NCI-H1105 (cell line): ENCODE data around the gene RUBCNL.

ENCODE experiments used
- DNase-seq: peaks from one replicate; lab custom pipeline; 2025; lab: John Stamatoyannopoulos, UW

The RUBCNL gene

DNA sequence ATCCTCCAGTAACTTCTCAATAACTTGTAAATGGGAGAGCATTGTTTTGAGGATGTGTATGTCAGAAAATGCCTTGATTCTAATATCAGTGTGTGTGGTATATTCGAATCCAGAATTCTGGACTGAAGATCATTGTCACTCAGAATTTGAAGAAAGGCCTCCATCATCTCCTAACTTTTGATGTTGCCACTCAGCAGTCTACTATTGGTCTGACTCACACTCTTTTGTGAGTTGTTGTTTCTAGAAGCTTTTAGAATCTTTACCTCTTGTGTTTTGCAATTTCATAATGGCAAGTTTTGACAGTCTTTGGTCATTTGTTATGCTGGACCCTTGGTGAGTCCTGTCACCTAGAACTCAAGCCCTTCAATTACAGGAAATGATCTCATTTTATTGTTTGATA, 77.0 kb downstream of the RUBCNL start:
- DNase-seq: no peak

DNA sequence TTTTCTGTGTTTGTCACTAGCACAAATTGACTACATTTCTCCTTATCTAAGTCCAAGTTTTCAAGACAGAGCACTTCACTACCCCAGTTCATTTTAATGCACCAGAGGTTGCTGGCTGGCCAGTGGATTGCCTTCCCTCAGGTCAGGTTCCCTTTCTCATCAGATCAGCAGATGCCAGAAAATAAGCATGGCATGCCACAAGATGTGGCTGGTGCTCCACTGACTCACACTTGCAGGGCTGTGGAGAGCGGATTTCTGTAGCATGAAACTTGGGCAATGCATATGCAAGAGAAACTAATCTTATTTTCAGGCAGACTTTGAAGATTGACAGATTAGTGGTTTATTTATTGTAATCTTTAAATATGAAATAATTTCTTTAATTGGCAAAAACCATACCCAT, 79.5 kb downstream of the RUBCNL start:
- no peak for DNase-seq

DNA sequence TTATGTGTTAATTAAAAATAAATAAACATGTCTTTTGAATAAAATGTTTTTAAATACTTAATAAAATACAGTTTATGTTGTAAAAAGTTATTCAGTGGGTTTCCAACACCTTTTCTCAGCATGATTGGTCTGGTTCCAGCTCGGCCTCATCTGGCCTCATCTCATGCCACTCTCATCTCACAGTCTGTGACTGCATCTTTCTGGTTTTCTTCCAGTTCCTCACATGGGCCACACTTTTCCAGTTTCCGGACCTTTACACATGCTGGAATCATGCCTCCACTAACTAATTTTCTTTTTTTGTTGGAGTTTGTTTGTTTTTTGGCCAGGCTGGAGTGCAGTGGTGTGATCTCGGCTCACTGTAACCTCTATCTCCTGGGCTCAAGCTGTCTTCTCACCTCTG, 82.5 kb downstream of the RUBCNL start:
- DNase-seq: no peak

DNA sequence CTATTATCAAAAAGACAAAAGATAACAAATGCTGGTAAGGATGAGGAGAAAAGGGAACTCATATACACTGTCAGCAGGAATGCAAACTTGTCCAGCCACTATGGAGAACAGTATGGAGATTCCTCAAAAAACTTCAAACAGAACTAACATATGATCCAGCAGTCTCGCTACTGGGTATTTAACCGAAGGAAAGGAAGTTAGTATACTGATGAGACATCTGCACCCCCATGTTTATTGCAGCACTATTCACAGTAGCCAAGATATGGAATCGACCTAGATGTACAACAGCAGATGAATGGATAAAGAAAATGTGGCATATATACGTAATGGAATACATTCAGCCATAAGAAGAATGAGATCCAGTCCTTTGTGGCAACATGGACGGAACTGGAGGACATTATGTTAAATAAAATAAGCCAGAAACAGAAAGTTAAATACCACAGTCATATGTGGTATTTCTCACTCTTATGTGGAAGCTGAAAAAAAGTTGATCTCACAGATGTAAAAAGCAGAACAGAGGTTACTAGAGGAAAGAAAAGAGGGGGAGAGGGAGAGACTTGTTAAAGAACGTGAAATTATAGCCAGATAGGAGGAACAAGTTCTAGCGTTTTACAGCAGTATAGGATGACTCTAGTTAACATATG, 83.2 kb downstream of the RUBCNL start:
- no peak for DNase-seq

DNA sequence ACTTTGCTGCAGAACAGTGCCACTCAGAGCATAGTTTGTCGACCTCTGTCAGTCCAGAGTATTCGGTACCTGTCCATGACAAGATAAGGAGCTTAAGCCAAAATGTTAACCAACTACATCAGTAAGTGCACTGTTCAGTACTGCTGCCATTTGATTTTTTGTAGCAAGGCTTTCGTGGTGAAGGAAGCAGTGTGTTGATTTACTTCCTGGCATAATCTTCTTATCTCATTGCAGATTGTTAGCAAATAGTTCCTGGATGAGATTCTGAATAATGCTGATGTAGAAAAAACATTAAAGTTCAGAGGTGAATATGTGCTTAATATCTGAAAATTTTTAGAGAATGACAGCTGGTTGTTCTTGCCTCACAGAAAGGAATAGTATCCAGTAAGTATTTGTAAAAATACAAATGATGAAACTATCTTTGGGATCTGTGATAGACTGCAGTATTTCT, 89.7 kb downstream of the RUBCNL start:
- no peak for DNase-seq

DNA sequence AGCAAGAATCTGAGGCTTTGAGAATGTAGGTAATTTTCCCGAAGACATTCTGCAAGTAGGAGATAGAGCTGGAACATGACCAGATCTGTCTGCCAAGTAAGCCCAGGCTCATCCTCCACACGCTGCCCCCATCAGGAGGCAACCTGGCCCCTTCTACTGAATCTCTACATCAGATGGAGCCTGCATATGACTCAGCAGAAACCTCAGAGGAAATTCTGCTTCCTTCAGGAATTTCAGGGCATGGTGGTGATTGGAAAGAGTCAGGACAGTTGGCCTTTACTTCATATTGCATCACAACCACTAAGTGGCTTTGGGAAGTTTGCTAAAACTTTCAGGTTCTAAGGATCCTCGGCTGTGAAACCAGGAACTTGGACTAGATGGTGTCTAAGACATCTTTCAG, 90.1 kb downstream of the RUBCNL start:
- no peak for DNase-seq

DNA sequence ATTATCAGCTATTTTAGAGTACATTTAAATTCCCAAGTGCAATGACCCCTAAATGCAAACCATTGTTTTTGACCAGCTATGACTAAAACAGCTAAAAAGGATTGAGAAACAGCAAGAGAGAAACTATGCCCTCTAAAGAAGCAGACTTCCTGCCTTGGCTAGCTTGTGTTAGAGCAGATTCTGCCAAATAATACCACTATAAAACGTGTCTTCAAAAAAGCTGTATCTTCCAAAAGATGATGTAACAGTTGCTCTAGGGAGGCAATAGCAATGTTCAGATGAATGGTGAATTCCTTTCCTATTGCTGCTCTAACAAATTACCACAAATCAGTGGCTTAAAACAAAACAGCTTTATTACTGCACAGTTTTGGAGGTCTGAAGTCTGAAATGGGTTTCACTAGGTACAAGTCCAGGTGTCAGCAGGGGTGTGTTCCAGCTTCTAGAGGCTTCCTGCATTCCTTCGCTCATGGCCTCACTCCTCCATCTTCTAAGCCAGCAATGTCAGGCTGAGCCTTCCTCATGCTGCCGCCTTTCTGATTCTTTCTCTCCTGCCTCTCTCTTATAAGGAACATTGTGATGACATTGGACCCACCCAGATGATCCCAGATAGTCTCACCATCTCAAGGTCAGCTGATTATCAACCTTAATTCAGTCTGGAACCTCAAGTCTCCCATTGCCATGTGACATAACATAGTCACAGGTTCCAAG, 90.8 kb downstream of the RUBCNL start:
- DNase-seq: no peak

DNA sequence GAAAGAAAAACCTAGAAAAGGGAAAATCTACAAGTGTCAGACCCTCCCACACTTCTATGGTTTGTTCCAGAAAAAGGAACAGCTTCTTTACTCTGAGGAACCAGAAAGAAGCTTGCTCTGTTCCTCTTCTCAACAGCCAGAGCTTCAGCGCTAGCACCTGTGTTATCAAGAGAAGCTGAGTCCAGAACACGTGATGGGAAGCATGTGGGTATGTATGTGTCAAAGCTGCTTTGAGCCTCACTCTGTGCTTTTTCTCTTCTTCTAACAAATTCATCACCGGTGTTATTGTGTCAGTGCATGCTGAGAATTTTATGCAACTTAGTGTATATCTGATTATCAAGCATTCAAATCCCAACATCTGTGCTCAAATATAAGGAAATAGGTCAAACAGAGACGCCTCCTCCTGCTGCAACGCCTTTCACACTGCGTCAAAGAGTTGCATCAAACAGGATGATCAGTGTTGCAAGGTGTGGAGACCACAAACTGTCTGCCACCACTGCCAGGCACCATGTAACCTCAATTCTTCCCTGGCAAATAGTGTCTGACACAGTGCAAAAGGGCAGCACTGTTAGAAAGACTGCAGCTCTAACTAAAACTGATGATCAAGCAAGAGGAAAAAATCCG, 91.4 kb downstream of the RUBCNL start:
- no peak for DNase-seq

DNA sequence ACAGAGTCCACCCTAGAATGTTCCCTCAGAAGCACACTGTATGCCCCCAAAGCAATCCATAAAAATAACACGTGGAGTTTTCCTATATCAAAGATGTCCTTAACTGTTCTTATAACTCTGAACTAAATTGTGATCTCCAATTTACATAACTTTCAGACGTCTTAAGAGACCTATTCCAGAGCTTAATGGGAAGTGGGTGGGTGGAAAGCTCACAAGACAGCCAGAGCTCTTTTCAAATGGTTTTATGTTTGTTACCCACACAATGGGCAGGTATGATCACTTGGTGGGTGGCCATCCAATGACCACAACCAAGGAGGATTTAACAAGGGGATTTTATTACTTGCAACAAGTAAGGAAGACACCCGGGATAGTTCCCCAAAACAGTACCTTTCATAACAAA, 93.6 kb downstream of the RUBCNL start:
- no peak for DNase-seq
